ENCODE measurements around the gene DNAH14.
"Not testable (repeated sequence)": the region's sequence is repeated elsewhere in the genome, so short reads cannot be mapped to it uniquely, and the experiment has no call there.

- not testable (repeated sequence) for TF ChIP-seq CTCF (IDR thresholded peaks at IDR 0.05); ZFX (IDR thresholded peaks at IDR 0.05; ENCODE audit: borderline replicate concordance)
Observed at GRCh38 chr1:225310544-225310943, 381.1 kb downstream of the DNAH14 start.

All from 22Rv1 (cell line).